A673 (cell line): Measurements from ENCODE around the gene ZC3H12A. TPM values are rescaled to one million over a fixed set of nuclear protein-coding genes. Genes with fewer than 3 reads are reported as not detected.

Experiments used
- BruUV-seq: library from RNA; stranded (reverse); fragments of 400-500 nt; replicated peaks from 2 replicates; lab custom pipeline; 2021; lab: Mats Ljungman, UMichigan
- CTCF ChIA-PET: fragments of 300-600 bp; sonication (Branson Sonifier 250); formaldehyde crosslinking; loops from one replicate; lab custom pipeline; 2022; ENCODE audit warnings: antibody characterized with exemption; lab: Charles Lee
- POLR2A ChIA-PET: fragments of 300-600 bp; sonication (Branson Sonifier 250); formaldehyde crosslinking; loops from one replicate; lab custom pipeline; 2022; ENCODE audit warnings: antibody characterized with exemption; ENCODE audit not compliant: low non-redundant PET; lab: Charles Lee
- DNase-seq: peaks from one replicate; pipeline ENCODE4 v3.0.0-alpha.2; 2015; ENCODE audit warnings: low spot score
- H3K27ac ChIP-seq: fragments of 200-600 bp; sonication (generic); 2 replicates; pipeline ENCODE4 v1.5.1; 2016; ENCODE audit warnings: mixed run types, low read depth, mild to moderate bottlenecking, mixed read lengths, antibody characterized with exemption, low read length; ENCODE audit not compliant: poor library complexity, severe bottlenecking
- H3K27me3 ChIP-seq: fragments of 200-600 bp; sonication (generic); replicated peaks from 2 replicates; pipeline ENCODE4 v1.6.1; 2017; ENCODE audit warnings: mixed run types, low read depth, mild to moderate bottlenecking, mixed read lengths, antibody characterized with exemption, low read length; ENCODE audit not compliant: insufficient read depth, poor library complexity
- H3K36me3 ChIP-seq: fragments of 200-600 bp; sonication (generic); 2 replicates; pipeline ENCODE4 v1.6.1; 2016; ENCODE audit warnings: mixed run types, mild to moderate bottlenecking, mixed read lengths, antibody characterized with exemption, low read length; ENCODE audit not compliant: insufficient read depth, poor library complexity, severe bottlenecking
- H3K4me1 ChIP-seq: fragments of 200-600 bp; sonication (generic); 2 replicates; pipeline ENCODE4 v1.6.1; 2017; ENCODE audit warnings: mixed run types, mild to moderate bottlenecking, mixed read lengths, antibody characterized with exemption, low read length; ENCODE audit not compliant: insufficient read depth, poor library complexity, severe bottlenecking
- H3K4me3 ChIP-seq: fragments of 200-600 bp; sonication (generic); 2 replicates; pipeline ENCODE4 v1.5.1; 2016; ENCODE audit warnings: low read depth, mixed run types, mild to moderate bottlenecking, mixed read lengths, low read length; ENCODE audit not compliant: poor library complexity, severe bottlenecking
- H3K9me3 ChIP-seq: fragments of 200-600 bp; sonication (generic); 2 replicates; pipeline ENCODE4 v1.6.1; 2016; ENCODE audit warnings: mixed run types, low read depth, mild to moderate bottlenecking, mixed read lengths, antibody characterized with exemption, low read length; ENCODE audit not compliant: poor library complexity, severe bottlenecking
- CTCF ChIP-seq: fragments of 300-800, 200-600 bp; sonication (generic); conservative IDR thresholded peaks from 2 replicates; pipeline ENCODE4 v1.5.1; 2017; ENCODE audit warnings: low read depth, mild to moderate bottlenecking, antibody characterized with exemption, low read length, moderate library complexity, mixed read lengths
- EZH2 ChIP-seq: fragments of 200-600 bp; sonication (generic); IDR thresholded peaks from 2 replicates; pipeline ENCODE4 v1.6.1; 2017; ENCODE audit warnings: borderline replicate concordance, low read depth, mild to moderate bottlenecking, mixed read lengths, antibody characterized with exemption, low read length; ENCODE audit not compliant: poor library complexity, severe bottlenecking
- intact Hi-C: fragments of 100-400 bp; cut with micrococcal nuclease; formaldehyde crosslinking; loops from one replicate; pipeline ENCODE4 v1.10.0; 2022; ENCODE audit not compliant: unreplicated experiment
- total RNA-seq: library from RNA; stranded (reverse); gene quantifications from 2 replicates; pipeline ENCODE4 v1.2.3, GENCODE V29; 2021

Gene ZC3H12A
- total RNA-seq, 1 experiment from 2014 or later: 5.4 TPM

DNA sequence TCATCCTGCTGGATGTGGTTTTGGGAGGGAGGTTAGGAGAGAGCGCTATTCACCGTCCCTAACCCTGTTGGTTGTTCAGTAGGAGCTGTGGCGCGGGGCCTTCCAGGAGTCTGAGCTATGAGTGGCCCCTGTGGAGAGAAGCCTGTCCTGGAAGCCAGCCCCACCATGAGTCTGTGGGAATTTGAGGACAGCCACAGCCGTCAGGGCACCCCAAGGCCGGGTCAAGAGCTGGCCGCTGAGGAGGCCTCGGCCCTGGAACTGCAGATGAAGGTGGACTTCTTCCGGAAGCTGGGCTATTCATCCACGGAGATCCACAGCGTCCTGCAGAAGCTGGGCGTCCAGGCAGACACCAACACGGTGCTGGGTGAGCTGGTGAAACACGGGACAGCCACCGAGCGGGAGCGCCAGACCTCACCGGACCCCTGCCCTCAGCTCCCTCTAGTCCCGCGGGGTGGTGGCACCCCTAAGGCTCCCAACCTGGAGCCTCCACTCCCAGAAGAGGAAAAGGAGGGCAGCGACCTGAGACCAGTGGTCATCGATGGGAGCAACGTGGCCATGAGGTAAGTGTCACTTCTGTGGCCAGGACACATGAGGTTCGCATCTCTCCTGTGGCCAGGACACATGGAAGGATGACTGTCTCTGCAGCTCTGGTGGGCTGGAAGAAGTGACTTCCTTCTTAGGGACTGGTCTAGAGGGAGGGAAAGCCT lies 1.2 kb downstream of the ZC3H12A start:
- H3K4me1 ChIP-seq: peaks cover 65% of the 10 kb centered on the region
- H3K36me3 ChIP-seq: peaks cover 12% of the 10 kb centered on the region
- peak overlapping the region; percentile 75 for H3K4me3 ChIP-seq
- DNase-seq: no peak
- peak overlapping the region; percentile 82 for H3K27ac ChIP-seq
- H3K27me3 ChIP-seq: no peaks in the 10 kb centered on the region
- no peaks in the 10 kb centered on the region for H3K9me3 ChIP-seq
- ChIA-PET POLR2A (interaction anchor here (0.6 kb wide), 1 partner anchor 21 kb away, joined by 3 read pairs; no protein-coding TSS in a partner anchor), CTCF (interaction anchor here (1.1 kb wide), 1 partner anchor 12 kb away, joined by 5 read pairs; no protein-coding TSS in a partner anchor)
- no TSS peak for BruUV-seq
- intact Hi-C loops: no loop called here
- TF ChIP-seq CTCF: no peak
- no peak for TF ChIP-seq EZH2

GRCh38 chr1:37476087-37476452 lies 1.7 kb downstream of the ZC3H12A start:
- POLR2A ChIA-PET: no interaction called here
- CTCF ChIA-PET: no interaction called here
- Histone ChIP-seq H3K36me3 (peaks cover 17% of the 10 kb centered on the region), H3K4me1 (peaks cover 65% of the 10 kb centered on the region), H3K27ac (peak overlapping the region; percentile 64), H3K27me3 (no peaks in the 10 kb centered on the region), H3K9me3 (no peaks in the 10 kb centered on the region), H3K4me3 (peak overlapping the region; percentile 75)
- DNase-seq: no peak
- no peak for TF ChIP-seq EZH2
- no peak for TF ChIP-seq CTCF
- no TSS peak for BruUV-seq
- intact Hi-C loops: no loop called here

GRCh38 chr1:37476460-37477197 lies 2.2 kb downstream of the ZC3H12A start:
- intact Hi-C loops: no loop called here
- Histone ChIP-seq H3K4me1 (peaks cover 60% of the 10 kb centered on the region), H3K36me3 (peaks cover 23% of the 10 kb centered on the region), H3K9me3 (no peaks in the 10 kb centered on the region), H3K4me3 (peak overlapping the region; percentile 75), H3K27me3 (no peaks in the 10 kb centered on the region), H3K27ac (peak overlapping the region; percentile 64)
- no peak for TF ChIP-seq EZH2
- no peak for TF ChIP-seq CTCF
- DNase-seq: no peak
- POLR2A ChIA-PET: no interaction called here
- no TSS peak for BruUV-seq
- CTCF ChIA-PET: interaction anchor here (0.6 to 1.7 kb wide), 2 partner anchors 11 to 14 kb away, joined by 3 to 4 read pairs; no protein-coding TSS in a partner anchor
